H9 (cell line): ENCODE results near the gene AMBN. TPM values are rescaled to one million over a fixed set of nuclear protein-coding genes. Genes with fewer than 3 reads are reported as not detected.

Experiments used
- DNase-seq: peaks from one replicate; pipeline ENCODE4 v3.0.0-alpha.2; 2017
- H2AFZ ChIP-seq: one replicate; pipeline ENCODE4 v1.6.1; 2013; ENCODE audit warnings: mild to moderate bottlenecking, low read length, control low read depth, moderate library complexity
- H2AK5ac ChIP-seq: 2 replicates; pipeline ENCODE4 v1.6.1; 2013; ENCODE audit warnings: low read length, control low read depth, mixed read lengths; ENCODE audit not compliant: insufficient read length
- H2BK120ac ChIP-seq: one replicate; pipeline ENCODE4 v1.6.1; 2013; ENCODE audit warnings: low read depth, mild to moderate bottlenecking, low read length, control low read depth, inconsistent platforms; ENCODE audit not compliant: poor library complexity, severe bottlenecking
- H2BK12ac ChIP-seq: 2 replicates; pipeline ENCODE4 v1.6.1; 2013; ENCODE audit warnings: low read length, control low read depth, mixed read lengths, low read depth; ENCODE audit not compliant: insufficient read length
- H2BK15ac ChIP-seq: 2 replicates; pipeline ENCODE4 v1.6.1; 2013; ENCODE audit warnings: low read depth, low read length, control low read depth
- H2BK20ac ChIP-seq: one replicate; pipeline ENCODE4 v1.6.1; 2013; ENCODE audit warnings: low read depth, mild to moderate bottlenecking, low read length, control low read depth, inconsistent platforms; ENCODE audit not compliant: poor library complexity, severe bottlenecking
- H2BK5ac ChIP-seq: 2 replicates; pipeline ENCODE4 v1.6.1; 2013; ENCODE audit warnings: low read length, control low read depth, mixed read lengths; ENCODE audit not compliant: insufficient read length
- H3K14ac ChIP-seq: 2 replicates; pipeline ENCODE4 v1.6.1; 2013; ENCODE audit warnings: low read length, control low read depth; ENCODE audit not compliant: insufficient read depth
- H3K18ac ChIP-seq: 2 replicates; pipeline ENCODE4 v1.6.1; 2013; ENCODE audit warnings: low read depth, mild to moderate bottlenecking, mixed read lengths, low read length, control low read depth; ENCODE audit not compliant: insufficient read length
- H3K23ac ChIP-seq: 2 replicates; pipeline ENCODE4 v1.6.1; 2013; ENCODE audit warnings: low read length, control low read depth, mixed read lengths, low read depth; ENCODE audit not compliant: insufficient read length
- H3K23me2 ChIP-seq: 2 replicates; pipeline ENCODE4 v1.6.1; 2013; ENCODE audit warnings: low read depth, mild to moderate bottlenecking, mixed read lengths, low read length, control low read depth; ENCODE audit not compliant: insufficient read length, poor library complexity, severe bottlenecking
- H3K27ac ChIP-seq: 2 replicates; pipeline ENCODE4 v1.5.1; 2013; ENCODE audit warnings: low read length, control low read depth, mixed read lengths, low read depth; ENCODE audit not compliant: insufficient read length
- H3K27me3 ChIP-seq: 2 replicates; pipeline ENCODE4 v1.6.1; 2013; ENCODE audit warnings: low read length, control low read depth, inconsistent platforms; ENCODE audit not compliant: insufficient read depth
- H3K4ac ChIP-seq: 2 replicates; pipeline ENCODE4 v1.6.1; 2013; ENCODE audit warnings: low read depth, mild to moderate bottlenecking, control low read depth, inconsistent platforms, low read length, moderate library complexity
- H3K4me1 ChIP-seq: 2 replicates; pipeline ENCODE4 v1.6.1; 2013; ENCODE audit warnings: low read length, control low read depth, inconsistent platforms; ENCODE audit not compliant: insufficient read depth
- H3K4me2 ChIP-seq: 2 replicates; pipeline ENCODE4 v1.6.1; 2013; ENCODE audit warnings: low read length, control low read depth, mixed read lengths; ENCODE audit not compliant: insufficient read length, insufficient read depth
- H3K56ac ChIP-seq: 2 replicates; pipeline ENCODE4 v1.6.1; 2013; ENCODE audit warnings: low read depth, mild to moderate bottlenecking, mixed read lengths, low read length, control low read depth; ENCODE audit not compliant: insufficient read length
- H3K79me1 ChIP-seq: 2 replicates; pipeline ENCODE4 v1.6.1; 2013; ENCODE audit warnings: low read depth, mild to moderate bottlenecking, moderate library complexity, low read length, control low read depth, inconsistent platforms; ENCODE audit not compliant: insufficient read depth, poor library complexity, severe bottlenecking
- H3K79me2 ChIP-seq: 2 replicates; pipeline ENCODE4 v1.6.1; 2013; ENCODE audit warnings: low read length, control low read depth, inconsistent platforms; ENCODE audit not compliant: insufficient read depth
- H3K9ac ChIP-seq: 2 replicates; pipeline ENCODE4 v1.6.1; 2013; ENCODE audit warnings: low read length, control low read depth, mixed read lengths; ENCODE audit not compliant: insufficient read length; ENCODE audit errors: extremely low read depth
- H3K9me3 ChIP-seq: one replicate; pipeline ENCODE4 v1.6.1; 2013; ENCODE audit warnings: low read depth, low read length, inconsistent platforms; ENCODE audit not compliant: control insufficient read depth
- H3T11ph ChIP-seq: one replicate; pipeline ENCODE4 v1.6.1; 2013; ENCODE audit warnings: mild to moderate bottlenecking, low read length, control low read depth, inconsistent platforms
- H4K20me1 ChIP-seq: one replicate; pipeline ENCODE4 v1.6.1; 2013; ENCODE audit not compliant: control insufficient read depth, insufficient read length, insufficient read depth
- H4K5ac ChIP-seq: 2 replicates; pipeline ENCODE4 v1.6.1; 2013; ENCODE audit warnings: low read depth, mild to moderate bottlenecking, mixed read lengths, low read length, control low read depth; ENCODE audit not compliant: insufficient read length
- H4K8ac ChIP-seq: replicated peaks from 2 replicates; pipeline ENCODE4 v1.6.1; 2013; ENCODE audit warnings: low read length, control low read depth, mixed read lengths, low read depth; ENCODE audit not compliant: insufficient read length
- H4K91ac ChIP-seq: 2 replicates; pipeline ENCODE4 v1.6.1; 2013; ENCODE audit warnings: low read depth, mild to moderate bottlenecking, moderate library complexity, mixed read lengths, low read length, control low read depth; ENCODE audit not compliant: insufficient read length
- H3K27ac Mint-ChIP-seq, 3 experiments: 2 replicates in 2 of 3; 3 replicates in 1 of 3; pipeline ENCODE4 v1.8.0; 2020 to 2021; ENCODE audit warnings: mixed read lengths in 3 of 3, mild to moderate bottlenecking in 1 of 3, moderate library complexity in 1 of 3
- H3K27me3 Mint-ChIP-seq: 2 replicates; pipeline ENCODE4 v1.8.0; 2021; ENCODE audit warnings: low read depth, mild to moderate bottlenecking, moderate library complexity, mixed read lengths
- H3K36me3 Mint-ChIP-seq, 3 experiments: 2 replicates in 2 of 3; 3 replicates in 1 of 3; pipeline ENCODE4 v1.8.0; 2020 to 2021; ENCODE audit warnings: low read depth in 3 of 3, mixed read lengths in 3 of 3; ENCODE audit not compliant: insufficient read depth in 1 of 3
- H3K4me1 Mint-ChIP-seq, 2 experiments: 2 replicates each; pipeline ENCODE4 v1.8.0; 2020; ENCODE audit warnings: mixed read lengths in 2 of 2
- H3K4me3 Mint-ChIP-seq, 2 experiments: 2 replicates in 1 of 2; 3 replicates in 1 of 2; pipeline ENCODE4 v1.8.0; 2020 to 2021; ENCODE audit warnings: mild to moderate bottlenecking in 2 of 2, mixed read lengths in 2 of 2, moderate library complexity in 1 of 2
- H3K9me3 Mint-ChIP-seq, 2 experiments: 2 replicates in 1 of 2; 3 replicates in 1 of 2; pipeline ENCODE4 v1.8.0; 2020; ENCODE audit warnings: mild to moderate bottlenecking in 2 of 2, mixed read lengths in 2 of 2, moderate library complexity in 1 of 2
- CTCF ChIP-seq: fragments of 200-600 bp; sonication (generic); conservative IDR thresholded peaks from 3 replicates; pipeline ENCODE4 v1.8.0; 2021; ENCODE audit warnings: antibody characterized with exemption, mild to moderate bottlenecking
- WGBS: extraction: QIAGEN DNeasy Blood & Tissue Kit; methylation state at CpG from one replicate; pipeline ENCODE4 v1.1.7; 2013; ENCODE audit warnings: missing lambda C conversion rate, low lambda C conversion rate, mixed read lengths; ENCODE audit not compliant: insufficient read length; ENCODE audit errors: extremely low coverage; 5-methylcytosine and 5-hydroxymethylcytosine counted together
- total RNA-seq: library from RNA; stranded (reverse); gene quantifications from 2 replicates; pipeline ENCODE4 v1.2.1, GENCODE V29; 2021

Gene AMBN
- total RNA-seq, 1 experiment from 2014 or later: not detected

GRCh38 chr4:70627620-70628019, 35.6 kb downstream of the AMBN start:
- Histone ChIP-seq H3K23ac (no peak overlapping the region), H3K27me3 (no peaks in the 10 kb centered on the region), H3K4me2 (no peak overlapping the region), H3K56ac (no peak overlapping the region), H3K79me1 (no peaks in the 10 kb centered on the region), H3K18ac (no peak overlapping the region), H4K8ac (no peak overlapping the region), H2BK120ac (no peak overlapping the region), H3K9me3 (no peaks in the 10 kb centered on the region), H3K9ac (no peak overlapping the region), H3K23me2 (no peaks in the 10 kb centered on the region), H4K5ac (no peak overlapping the region), H3K4ac (no peak overlapping the region), H2BK5ac (no peak overlapping the region), H3K79me2 (no peaks in the 10 kb centered on the region), H2AK5ac (no peak overlapping the region), H3K4me1 (no peaks in the 10 kb centered on the region), H2BK15ac (no peak overlapping the region), H3K14ac (no peak overlapping the region), H3K27ac (no peak overlapping the region), H2BK12ac (no peak overlapping the region), H2AFZ (no peak overlapping the region), H3T11ph (no peak overlapping the region), H4K91ac (no peak overlapping the region), H2BK20ac (no peak overlapping the region), H4K20me1 (no peaks in the 10 kb centered on the region)
- no CpG with 5 or more reads among the region's 1 CpG for WGBS
- H3K9me3 Mint-ChIP-seq: no peaks in the 10 kb centered on the region
- H3K4me3 Mint-ChIP-seq: no peak overlapping the region
- no peaks in the 10 kb centered on the region; a peak in 1 of 4 replicates for H3K4me1 Mint-ChIP-seq
- TF ChIP-seq CTCF: no peak
- DNase-seq: no peak
- no peaks in the 10 kb centered on the region; the same call in 1 of the 2 replicates for H3K27me3 Mint-ChIP-seq
- H3K27ac Mint-ChIP-seq: no peak overlapping the region
- no peaks in the 10 kb centered on the region for H3K36me3 Mint-ChIP-seq
